Measurements from ENCODE around the gene RRP15.
A peak's percentile ranks its signal among the peaks of the same experiment; 100 is the strongest.

GRCh38 chr1:218361298-218362065 is 76.4 kb downstream of the RRP15 start:
- peak in 1 of 4 experiments; percentile 19 for TF ChIP-seq CTCF (IDR thresholded peaks at IDR 0.05)
- no peak for TF ChIP-seq POLR2A (IDR thresholded peaks at IDR 0.05)
